PFSK-1 (cell line): Measurements from ENCODE around the gene RAET1L.

Experiments
- REST ChIP-seq, 2 experiments: IDR thresholded peaks; 2 replicates each; pipeline versions ENCODE4 v1.6.1 to v1.8.0; 2011 to 2012; ENCODE audit warnings: low read depth in 2 of 2, low read length in 2 of 2, control low read depth in 1 of 2, inconsistent platforms in 1 of 2, mild to moderate bottlenecking in 1 of 2, moderate library complexity in 1 of 2; ENCODE audit not compliant: insufficient read depth in 1 of 2
- TAF1 ChIP-seq: IDR thresholded peaks from 2 replicates; pipeline ENCODE4 v1.6.1; 2012; ENCODE audit warnings: low read length, control low read depth, borderline replicate concordance; ENCODE audit not compliant: insufficient read depth

GRCh38 chr6:150075034-150075421 lies 49.7 kb upstream of the RAET1L start:
- TF ChIP-seq TAF1 (no peak), REST (IDR thresholded peaks at IDR 0.05; ENCODE audit: insufficient read depth in 1 of 2, low read depth in 2 of 2, low read length in 2 of 2) (no peak)
